ENCODE data around the gene IL21R.

DNA sequence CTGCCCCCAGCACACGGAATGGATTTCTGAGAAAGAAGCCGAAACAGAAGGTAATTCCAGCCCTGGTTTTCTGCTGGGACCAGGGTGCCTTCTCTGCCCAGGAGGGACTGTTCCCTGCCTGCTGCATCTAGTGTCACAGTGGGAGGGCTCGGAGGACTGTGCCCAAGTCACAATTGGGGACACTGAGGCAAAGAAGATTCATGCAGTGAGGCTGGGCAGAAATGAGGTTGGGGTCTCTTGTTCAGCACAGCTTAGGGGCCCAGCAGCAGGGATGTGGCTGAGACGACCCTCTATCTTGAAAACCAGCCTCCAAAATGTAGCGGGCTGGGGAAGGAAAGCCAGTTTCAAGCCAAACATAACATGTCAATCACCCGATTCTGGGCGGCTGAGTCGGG, 592 bp downstream of the IL21R start:
- no peak for TF ChIP-seq FOS (IDR thresholded peaks at IDR 0.05; ENCODE audit: extremely low read depth, insufficient read length)
- TF ChIP-seq, protein P1, sequence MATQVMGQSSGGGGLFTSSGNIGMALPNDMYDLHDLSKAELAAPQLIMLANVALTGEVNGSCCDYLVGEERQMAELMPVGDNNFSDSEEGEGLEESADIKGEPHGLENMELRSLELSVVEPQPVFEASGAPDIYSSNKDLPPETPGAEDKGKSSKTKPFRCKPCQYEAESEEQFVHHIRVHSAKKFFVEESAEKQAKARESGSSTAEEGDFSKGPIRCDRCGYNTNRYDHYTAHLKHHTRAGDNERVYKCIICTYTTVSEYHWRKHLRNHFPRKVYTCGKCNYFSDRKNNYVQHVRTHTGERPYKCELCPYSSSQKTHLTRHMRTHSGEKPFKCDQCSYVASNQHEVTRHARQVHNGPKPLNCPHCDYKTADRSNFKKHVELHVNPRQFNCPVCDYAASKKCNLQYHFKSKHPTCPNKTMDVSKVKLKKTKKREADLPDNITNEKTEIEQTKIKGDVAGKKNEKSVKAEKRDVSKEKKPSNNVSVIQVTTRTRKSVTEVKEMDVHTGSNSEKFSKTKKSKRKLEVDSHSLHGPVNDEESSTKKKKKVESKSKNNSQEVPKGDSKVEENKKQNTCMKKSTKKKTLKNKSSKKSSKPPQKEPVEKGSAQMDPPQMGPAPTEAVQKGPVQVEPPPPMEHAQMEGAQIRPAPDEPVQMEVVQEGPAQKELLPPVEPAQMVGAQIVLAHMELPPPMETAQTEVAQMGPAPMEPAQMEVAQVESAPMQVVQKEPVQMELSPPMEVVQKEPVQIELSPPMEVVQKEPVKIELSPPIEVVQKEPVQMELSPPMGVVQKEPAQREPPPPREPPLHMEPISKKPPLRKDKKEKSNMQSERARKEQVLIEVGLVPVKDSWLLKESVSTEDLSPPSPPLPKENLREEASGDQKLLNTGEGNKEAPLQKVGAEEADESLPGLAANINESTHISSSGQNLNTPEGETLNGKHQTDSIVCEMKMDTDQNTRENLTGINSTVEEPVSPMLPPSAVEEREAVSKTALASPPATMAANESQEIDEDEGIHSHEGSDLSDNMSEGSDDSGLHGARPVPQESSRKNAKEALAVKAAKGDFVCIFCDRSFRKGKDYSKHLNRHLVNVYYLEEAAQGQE (IDR thresholded peaks at IDR 0.05; ENCODE audit: borderline replicate concordance): no peak
- TF ChIP-seq, protein P1 (CRISPR knock-in tag; IDR thresholded peaks at IDR 0.05; ENCODE audit: low read depth): no peak
